Stimulated activated CD8-positive, alpha-beta memory T cell treated with anti-CD3 and anti-CD28 coated beads, Interleukin-4, amount 100 ng/mL, for 1 hour (primary cell): ENCODE measurements around the gene RNF150.
"Not testable (repeated sequence)": the region's sequence is repeated elsewhere in the genome, so short reads cannot be mapped to it uniquely, and the experiment has no call there.

Source experiments
- DNase-seq, 2 donors: peaks; one replicate each; pipeline ENCODE4 v3.0.0-alpha.2; 2020; ENCODE audit warnings: low read depth in 2 of 2, low spot score in 1 of 2

RNF150 gene

DNA sequence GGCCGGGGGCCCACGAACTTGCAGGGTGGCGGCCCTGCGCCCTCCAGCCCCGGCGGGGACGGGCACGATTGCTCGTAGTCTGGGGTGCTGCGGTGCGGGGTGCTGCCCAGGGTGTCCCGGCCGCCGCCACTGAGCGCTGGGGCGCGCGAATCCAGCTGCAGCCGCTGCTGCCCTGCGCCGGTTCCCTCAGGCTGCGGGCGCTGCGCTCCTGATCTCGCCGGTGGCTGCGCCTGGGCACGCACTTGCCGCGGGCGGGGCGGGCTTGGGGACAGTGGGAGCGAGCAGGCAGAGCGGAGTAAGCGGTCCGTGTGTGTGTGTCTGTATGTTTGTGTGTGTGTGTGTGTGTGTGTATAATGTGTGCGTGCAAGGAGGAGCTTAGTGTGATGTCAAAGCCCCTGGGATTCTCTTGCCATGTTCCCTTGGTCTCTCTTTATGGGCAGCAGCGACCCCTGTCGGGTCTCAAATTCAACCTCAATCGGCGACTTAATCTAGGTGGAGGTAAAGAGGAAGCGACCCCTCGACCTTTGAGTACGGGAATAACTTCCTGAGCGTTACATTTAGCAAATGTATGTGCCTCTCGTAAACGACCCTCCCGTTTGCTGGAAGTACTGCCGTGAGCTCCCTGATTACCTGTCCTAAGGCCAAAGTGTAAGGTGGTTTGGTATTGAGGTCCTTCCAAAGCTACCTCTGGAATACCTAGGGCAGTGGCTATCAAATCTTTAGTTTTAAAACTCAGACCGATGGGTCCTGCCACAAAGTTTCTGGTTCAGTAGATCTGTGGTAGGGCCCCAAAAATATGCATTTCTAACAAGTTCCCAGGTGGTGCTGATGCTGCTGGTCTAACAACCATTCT, at the start of gene RNF150:
Gene RNF150 (minus strand): TSS at position 324 of the 853 bp plus-strand sequence.
- DNase-seq, result no peak

DNA sequence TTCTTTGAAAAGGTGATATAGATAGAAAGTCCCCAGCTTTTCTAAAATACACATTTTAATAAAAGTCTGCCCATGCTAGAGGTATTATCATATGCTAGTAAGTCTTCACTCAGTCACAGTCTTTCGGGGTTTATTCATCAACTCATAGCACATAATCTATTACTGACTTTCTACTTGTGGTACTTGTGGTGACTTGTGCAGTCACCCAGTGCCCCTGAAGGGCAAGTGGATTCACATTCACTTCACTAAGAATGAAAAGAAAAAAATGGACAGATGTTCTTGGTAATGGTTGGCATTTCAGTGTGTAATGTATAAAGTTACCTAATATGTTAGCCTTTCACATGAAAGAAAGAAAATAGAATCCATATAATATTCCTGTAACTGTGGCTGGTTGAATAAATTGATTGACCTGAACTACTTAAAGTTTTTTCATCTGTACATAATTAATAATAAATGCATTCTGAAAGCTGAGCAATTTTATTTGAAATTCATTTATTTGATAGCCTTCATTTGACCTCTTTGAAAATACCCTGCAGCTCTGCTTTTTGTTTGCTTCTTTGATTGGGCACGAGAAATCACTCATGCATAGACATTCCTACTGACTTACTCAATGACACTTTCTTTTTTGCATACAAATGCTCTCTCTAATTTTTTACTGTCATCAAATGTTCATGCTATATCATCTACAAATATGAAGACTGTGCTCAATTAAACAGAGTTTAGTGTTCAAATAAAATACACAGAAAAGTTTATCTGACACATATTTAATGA, 47.9 kb upstream of the RNF150 start:
- no peak for DNase-seq

DNA sequence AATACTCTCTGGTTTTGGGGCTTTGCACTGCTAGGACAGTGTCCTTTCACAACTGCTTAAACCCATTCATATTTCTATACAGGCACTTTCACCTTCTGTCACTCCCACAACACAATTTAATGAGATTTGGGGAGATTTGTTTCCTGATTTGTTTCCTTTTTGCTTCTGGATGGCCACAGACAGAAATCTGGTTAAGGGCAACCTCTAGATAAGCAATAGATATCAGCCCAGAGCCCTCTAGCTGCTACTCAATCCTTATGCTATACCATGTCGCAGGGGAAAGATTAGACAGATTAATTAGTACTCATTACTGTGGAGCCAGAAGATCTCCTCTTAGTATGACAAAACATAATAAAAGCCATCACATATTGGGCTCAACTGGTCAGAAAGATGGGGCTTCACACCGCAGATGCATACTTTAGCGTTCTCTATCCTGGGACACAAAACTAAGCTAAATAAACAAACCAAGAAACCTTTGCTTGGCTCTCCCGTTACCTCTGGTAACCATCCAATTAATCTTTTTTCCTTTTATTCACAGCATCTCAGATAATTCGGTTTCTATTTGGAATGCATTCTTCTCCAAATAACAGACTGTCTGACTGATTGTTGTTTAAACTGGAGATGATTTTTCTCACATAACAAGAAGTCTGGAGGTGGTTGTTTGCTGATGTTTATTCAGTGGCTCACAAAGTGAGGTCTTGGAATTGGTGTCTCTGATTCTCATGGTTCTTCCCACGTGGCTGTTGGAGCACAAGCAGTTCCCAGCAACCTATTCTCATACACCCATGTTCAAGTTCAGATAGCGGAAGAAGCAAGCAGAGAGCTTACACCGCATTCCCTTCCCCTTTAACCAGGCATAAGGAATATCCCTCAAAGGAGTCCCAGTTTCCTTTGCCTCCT, 46.5 kb upstream of the RNF150 start:
- DNase-seq, result no peak

DNA sequence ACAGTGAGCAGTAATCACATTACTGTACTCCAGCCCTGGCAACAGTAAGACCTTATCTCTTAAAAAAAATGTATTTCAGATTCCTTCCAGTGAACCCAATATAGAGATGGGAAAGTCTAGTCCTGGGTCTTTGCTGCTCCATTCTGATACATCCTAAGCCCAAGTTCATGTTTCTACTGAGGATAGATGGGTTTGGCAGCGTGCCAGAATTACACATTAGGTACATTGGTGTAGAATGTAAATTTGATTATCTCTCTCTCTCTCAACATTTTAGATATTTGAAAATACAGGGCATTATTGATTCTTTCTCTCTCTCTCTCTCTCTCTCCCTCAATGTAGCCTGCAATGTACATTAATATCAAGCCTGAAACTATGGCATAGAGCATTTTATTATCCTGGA, 43.9 kb upstream of the RNF150 start:
- DNase-seq, result no peak

DNA sequence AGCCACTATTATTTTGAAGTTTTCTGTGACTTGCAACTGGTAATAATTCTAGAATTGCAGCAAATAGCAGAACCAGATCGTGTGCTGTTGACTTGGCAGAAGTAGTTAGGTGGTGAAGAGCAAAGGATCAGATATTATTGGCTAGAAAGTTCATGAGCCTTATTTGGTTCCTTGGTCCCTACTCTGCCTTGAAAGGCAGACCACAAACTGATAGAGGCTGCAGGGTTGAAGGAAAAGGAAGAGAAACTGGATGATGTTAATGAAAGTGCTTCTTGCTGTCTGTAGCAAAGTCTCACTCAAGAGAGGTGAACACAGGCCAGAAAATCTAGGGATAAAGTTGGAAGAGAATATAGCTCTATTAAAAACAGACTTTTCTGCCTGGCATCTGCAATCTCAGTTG, 41.2 kb upstream of the RNF150 start:
- DNase-seq, result no peak

DNA sequence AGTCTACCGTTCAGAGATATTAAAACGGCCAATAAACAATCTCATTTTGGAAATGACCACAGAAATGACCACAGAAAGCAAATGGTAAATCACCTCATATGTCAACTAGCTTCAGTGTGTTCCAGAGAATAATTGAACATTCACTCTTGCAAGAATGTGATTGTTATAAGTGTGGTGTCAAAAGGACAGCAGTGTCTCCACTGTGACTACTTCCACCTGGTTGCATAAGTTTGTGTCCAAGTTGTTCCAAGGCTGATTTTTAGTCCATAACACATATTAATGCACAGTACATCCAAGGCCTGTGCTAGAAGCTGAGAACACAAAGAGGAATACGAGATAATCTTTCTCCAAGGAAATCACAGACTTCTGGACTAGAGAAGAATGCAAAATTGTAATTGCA, 37.4 kb upstream of the RNF150 start:
- no peak for DNase-seq

DNA sequence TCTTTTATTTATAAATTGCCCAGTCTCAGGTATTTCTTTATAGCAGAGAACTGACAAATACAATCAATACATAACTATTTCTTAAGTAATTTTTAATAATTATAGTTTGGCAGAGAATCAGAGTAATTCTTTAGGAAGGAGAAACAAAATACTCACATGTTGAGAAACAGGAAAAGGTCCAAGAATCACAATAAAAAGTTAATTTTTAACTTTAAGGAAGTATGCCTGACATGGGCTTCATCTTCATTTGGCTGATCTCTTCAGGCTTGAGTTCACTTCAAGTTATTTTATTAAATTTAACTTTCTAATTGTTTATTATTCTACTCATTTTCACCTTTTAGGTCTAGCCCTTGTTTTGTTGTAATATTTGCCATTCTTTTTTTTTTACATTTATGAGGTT, 36.1 kb upstream of the RNF150 start:
- DNase-seq, result no peak

DNA sequence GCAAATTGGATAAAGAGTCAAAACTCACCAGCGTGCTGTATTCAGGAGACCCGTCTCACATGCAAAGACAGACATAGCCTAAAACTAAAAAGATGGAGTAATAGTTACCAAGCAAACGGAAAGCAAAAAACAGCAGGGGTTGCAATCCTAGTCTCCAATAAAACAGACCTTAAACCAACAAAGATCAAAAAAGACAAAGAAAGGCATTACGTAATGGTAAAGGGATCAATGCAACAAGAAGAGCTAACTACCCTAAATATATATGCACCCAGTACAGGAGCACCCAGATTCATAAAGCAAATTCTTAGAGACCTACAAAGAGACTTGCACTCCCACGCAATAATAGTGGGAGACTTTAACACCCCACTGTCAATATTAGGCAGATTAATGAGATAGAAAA, 31.7 kb upstream of the RNF150 start:
- DNase-seq, result not testable (repeated sequence)

DNA sequence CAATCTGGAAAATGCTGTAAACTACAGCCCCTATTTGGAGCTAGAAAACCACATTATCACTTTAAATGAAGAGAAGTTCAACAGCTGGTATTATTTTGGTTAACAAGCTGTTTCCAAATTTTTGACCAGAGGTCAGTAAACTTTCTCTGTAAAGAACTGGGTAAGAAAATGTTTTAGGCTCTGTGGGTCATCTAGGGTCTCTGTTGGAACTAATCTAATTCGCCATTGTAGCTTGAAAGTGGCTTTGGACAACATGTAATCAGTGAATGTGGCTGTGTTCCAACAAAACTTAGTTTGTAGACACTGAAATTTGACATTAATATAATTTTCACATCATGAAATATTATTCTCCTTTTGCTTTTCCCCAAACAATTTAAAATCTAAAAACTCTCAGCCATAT, 25.8 kb upstream of the RNF150 start:
- no peak for DNase-seq

DNA sequence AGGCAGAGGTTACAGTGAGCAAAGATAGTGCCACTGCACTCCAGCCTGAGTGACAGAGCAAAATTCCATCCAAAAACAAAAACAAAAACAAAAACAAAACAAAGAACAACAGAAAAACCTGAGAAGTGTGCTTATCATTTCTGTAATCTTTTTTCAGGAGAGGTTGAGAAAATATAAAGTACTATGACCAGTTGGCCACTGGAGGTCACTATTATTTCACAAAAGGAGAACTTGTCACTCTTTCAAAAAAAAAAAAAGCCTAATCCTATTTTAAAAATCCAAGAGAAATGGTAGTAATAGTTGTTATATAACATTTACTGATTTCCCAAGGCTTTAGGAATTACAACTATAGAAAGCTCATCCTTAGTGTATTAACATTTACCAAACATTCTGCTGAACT, 24.9 kb upstream of the RNF150 start:
- DNase-seq, result no peak

DNA sequence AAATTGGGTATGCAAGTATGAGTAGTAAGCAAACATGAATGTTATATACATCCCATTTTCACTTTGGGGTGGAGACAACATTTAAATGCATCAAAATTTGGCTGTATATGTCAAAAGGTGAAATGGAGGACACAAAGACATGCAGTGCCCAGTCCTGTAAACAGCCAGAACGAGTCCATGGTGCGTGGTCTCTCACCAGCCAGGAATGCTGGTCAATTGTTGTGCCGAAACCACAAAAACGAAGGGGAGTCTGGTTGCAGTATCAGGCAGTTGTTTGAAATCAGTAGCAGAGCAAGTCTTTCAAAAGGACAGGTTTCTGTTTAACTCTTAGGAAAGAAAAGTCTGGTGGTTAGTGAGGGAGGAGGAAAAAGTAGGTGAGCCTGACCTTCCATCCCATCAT, 22.3 kb upstream of the RNF150 start:
- DNase-seq, result no peak

DNA sequence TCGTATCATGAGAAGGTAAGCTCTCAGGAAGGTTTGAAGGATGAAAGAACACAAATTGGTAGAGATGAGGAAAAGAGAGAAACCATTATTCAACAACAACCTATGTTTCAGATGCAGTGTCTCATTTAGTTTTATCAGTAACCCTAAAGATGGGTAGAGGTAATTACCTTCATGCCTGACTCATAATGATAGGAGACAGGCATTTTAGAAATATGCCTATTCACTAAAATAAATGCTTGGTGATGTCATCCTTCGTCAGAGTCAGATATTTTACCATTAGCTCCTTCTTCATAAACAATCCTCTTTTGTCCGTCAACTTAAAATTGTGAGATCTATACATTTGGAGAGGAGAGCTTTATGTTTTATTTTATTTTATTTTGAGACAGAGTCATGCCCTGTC, 21.5 kb upstream of the RNF150 start:
- DNase-seq, result no peak

DNA sequence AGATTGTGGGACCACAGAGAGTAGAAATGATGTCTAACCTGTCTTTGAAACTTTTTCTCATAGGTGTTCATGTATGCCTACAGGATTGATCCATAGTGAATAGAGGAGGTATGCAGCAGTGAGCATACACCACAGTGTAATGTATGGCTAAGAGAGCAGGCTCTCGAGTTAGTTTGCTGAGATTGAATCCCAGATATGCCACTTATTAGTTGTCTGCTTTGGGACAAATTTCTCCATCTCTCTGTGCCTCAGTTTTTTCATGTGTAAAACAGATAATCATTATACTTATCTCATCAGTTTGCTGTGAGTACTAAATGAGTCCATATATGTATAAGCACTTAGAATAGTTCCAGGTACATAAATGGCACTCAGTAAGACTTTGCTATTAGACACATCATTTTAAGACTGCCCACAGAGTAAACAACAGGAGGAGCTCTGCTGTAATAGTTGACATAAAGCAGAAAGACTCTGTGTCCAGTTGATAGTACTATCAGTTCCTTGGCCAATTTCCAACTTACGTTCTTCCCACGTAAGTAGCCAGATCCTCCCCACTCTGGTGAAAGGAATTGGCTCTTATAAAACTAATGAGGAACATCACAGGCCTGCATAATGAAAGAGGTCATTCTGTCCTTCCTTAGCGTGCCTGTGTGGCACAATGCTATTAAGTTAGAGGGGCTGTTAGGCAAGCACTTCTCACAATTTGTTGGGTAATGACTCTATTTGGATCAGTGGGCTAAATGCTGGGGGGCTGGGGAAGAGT, 20.7 kb upstream of the RNF150 start:
- DNase-seq, result no peak

DNA sequence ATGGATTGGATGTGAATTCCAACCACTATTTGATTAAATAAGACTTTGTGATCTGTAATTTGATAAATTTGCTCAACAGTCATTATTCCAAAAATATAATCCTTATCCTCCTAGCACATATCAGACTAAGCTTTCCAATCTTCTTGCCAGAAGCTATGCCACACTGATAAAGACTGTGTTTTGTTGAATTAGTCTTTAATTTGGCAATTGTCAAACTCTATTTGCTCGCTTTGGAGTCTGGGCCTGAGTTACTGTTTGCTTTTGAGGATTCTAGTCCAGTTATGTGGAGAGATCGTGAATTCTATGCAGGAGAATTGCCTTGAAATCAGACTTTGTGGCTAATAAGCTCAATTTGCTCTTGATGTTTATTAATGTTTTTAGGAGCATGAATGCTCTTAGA, 10.9 kb upstream of the RNF150 start:
- no peak for DNase-seq

DNA sequence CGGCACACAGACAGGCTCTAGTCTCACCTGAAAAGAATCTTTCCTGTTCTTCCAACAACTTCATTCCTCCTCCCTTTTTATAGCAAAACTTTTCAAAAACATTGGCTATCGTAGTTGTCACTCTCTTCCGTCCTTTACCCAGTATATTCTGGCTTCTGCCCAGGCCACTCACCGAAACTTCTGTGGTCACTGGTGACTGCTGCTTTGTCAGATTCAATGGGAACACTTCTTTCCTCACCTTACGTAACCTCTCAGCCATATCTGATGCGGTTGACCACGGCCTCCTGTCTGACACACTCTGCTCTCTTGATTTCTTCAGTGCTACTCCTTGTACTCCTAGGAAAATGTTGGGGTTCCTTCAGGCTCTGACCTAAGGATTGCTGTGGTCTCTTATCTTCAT, 9.2 kb upstream of the RNF150 start:
- no peak for DNase-seq

DNA sequence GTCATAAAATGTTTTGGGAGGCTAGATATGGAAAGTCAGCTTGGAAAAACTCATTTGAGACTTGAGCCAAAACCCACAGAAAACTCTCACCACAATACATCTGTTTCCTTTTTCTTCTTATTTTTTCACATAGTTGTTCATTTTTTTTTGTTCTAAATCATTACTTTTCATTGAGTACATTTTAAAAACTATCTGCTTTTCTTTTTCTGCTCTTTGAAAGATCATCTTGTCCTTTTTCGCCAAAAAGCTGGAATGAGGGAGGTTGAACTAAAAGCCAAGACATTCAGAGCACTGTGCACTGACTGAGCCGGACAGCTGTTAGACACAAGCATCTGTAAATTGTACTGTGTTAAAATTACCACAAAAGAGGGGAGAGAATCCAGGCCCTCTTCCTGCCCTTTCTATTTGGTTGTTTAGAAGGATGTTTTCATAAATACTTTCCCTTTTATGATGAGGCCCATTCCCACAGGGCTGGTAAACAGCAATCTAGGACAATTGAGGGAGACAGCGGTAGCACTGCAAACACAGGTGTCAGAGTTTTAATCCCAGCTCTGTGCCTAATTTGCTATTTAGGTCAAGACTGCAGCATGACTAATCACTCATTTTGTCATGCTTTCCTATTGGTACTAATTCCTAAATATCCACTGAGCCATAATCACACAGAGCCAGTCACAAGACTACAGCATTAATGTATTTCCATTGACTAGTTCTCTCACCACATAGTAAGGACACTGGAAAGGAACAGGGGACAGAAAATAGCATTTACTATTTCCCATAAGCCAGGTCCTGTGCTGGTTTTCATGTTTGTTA, 7.3 kb upstream of the RNF150 start:
- DNase-seq, result no peak

DNA sequence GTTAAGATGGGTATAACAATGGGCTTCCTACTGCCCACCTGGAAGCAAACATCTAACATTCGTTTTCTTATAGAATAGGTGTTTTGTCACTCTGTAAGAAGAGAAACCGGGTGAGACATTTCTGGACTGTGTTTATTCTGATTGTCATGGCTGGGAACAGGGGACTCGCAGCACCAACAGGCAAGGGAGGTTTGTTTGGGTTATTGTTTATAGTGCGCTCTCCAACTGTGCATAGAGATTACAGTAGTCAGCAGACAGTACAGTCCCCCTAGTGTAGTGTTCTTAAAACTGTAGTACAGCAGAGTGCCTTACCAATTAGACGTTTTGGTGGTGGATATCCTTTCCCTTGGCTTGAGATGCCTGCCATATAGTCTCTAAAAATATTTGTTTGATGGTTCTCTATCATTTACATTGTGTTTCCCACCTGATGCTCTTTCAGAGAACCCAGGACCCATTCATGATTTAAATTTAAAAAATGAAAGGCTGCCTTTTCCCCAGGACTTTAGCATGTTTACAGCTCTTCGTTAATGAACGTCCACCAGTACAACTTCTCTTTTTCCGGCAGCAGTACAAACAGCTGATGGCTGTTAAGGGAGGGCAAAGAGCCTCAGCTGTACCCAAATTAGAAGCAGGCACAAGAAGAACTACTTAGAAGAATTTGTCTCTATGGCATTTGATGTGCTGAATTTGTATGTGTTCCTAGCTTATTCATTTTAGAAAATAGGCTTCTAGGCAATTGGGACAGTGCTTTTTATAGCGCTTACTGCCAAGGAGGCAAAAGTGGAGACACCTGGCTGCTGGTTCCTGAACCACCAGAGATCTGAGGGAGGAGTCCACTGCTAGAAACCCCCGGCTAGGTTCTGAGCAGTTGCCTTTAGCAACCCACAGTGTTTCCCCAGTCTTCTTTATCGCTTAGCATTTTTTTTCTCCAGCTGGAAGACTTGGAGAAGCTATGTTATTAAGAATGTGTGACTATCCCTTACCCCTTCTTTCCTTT, 1.0 kb upstream of the RNF150 start:
- DNase-seq, result no peak

DNA sequence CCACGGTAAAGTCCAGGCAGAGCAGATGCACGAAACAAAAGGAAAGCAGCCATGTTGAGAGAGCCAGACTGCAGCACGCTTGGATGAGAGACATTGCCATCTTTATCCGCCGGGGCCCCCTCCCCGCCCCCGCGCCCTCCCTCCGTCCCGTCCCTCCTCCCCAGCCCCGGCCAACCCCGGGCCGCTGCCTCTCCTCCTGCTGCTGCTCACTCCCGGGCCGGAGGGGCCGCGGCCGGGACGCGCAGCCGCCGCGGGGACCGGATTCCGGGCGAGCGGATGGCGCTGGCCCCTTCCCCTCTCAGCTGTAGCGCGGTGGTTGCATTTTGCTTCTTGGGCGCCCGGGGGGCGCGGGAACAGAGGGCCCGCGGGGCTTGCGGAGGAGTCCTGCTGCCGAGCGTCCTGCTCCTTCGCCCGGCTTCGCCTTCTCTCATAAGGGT, 542 bp downstream of the RNF150 start:
- DNase-seq, result no peak
